Occipital lobe (tissue), 2 donors: ENCODE results near the gene PRPH2. TPM values are rescaled to one million over a fixed set of nuclear protein-coding genes. Genes with fewer than 3 reads are reported as not detected.
"Not testable (repeated sequence)": the region's sequence is repeated elsewhere in the genome, so short reads cannot be mapped to it uniquely, and the experiment has no call there.

Experiments used
- DNase-seq: peaks from one replicate; lab custom pipeline; 2025; lab: John Stamatoyannopoulos, UW
- total RNA-seq: library from RNA; depleted of rRNA; stranded (reverse); fragments of >200 nt; gene quantifications from one replicate; pipeline ENCODE4 v1.2.3, GENCODE V29; 2014

The PRPH2 gene
- total RNA-seq, 1 donor from 2014 or later = 5.0 TPM

- no peak for DNase-seq
Observed at GRCh38 chr6:42702200-42702599, 20.2 kb downstream of the PRPH2 start.

- DNase-seq = no peak
Observed at GRCh38 chr6:42698217-42698616, 24.2 kb downstream of the PRPH2 start.

DNA sequence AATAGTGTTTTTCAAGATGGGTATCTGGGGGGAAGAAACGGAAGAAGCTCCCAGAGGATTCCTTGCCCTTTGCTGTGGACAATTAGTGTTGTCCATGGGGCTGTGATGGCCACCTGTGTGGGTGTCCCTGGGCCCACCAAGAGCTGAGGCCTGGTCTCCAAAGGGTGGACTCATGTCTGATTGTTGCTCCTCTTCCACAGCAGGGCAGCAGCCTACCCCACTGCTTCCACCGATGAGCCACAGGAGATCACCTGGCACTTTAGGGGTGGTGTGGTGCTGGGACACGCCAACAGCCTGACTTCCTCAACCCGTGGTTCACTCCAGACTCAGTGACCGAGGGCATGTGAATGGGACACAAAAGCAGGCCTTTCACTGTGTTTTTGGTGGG lies 25.1 kb downstream of the PRPH2 start:
- no peak for DNase-seq

GRCh38 chr6:42696526-42697267 lies 25.7 kb downstream of the PRPH2 start:
- DNase-seq = no peak

DNA sequence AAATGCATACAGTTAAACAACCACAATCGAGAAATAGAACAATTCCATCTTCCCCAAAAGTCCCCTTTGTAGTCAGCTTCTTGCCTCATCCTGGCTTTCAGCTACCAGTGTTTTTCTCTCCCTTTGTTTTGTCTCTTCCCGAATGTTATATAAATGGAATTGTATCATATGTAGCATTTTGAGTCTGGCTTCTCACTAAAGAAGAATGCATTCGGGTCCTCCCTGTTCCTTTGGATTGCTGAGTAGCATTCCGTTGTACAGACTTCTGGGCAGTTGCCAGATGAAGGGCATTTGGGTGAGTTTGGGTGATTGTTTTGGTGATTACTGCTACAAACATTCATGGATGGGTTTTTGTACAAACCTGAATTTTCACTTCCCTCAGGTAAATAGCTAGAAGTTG lies 27.8 kb downstream of the PRPH2 start:
- DNase-seq = no peak

GRCh38 chr6:42693725-42694323 lies 28.6 kb downstream of the PRPH2 start:
- no peak for DNase-seq

GRCh38 chr6:42692137-42692911 lies 30.1 kb downstream of the PRPH2 start:
- no peak for DNase-seq

- DNase-seq = no peak
Observed at GRCh38 chr6:42690872-42691271, 31.5 kb downstream of the PRPH2 start.

- no peak for DNase-seq
Observed at GRCh38 chr6:42690151-42690702, 32.2 kb downstream of the PRPH2 start.

DNA sequence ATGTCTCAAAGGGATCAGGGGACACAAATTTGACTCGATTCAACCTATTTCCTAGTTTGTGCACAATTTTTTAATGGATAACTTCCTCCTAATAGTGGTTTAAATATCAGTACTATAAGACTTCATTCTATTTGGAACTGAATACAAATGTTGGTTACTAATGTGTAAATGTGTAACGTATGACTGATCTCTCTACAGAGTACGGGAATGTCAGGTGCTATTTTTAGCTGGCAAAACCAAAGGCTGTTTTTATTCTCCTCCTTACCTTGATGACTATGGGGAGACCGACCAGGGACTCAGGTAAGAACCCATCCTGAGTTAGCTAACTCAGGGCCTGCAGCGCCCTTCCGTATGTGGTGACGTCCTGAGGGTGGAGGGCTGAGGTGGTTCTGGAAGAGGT lies 33.0 kb downstream of the PRPH2 start:
- DNase-seq = no peak

DNA sequence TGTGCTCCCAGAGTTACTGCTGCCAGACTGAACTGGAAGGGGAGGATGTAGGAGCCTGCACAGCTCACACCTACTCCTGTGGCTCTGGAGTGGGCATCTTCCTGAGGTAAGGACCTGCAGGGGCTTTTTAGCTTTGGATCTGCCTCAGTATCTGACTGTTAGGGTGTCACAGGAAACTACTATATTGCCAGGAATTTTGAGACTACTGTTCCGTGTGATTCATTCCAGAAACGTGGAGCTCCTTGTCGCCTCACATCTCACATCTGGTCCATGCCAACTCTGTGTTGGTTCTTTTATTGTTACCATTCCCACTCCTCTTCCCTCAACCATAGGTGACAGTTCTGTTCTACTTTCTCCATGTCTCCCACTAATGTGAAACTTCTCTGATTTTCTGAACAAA lies 34.1 kb downstream of the PRPH2 start:
- DNase-seq = no peak

- no peak for DNase-seq
Observed at GRCh38 chr6:42679358-42679757, 43.0 kb downstream of the PRPH2 start.

GRCh38 chr6:42674780-42675179 lies 47.6 kb downstream of the PRPH2 start:
- DNase-seq = no peak

GRCh38 chr6:42674368-42674767 lies 48.0 kb downstream of the PRPH2 start:
- DNase-seq = not testable (repeated sequence)

- DNase-seq = no peak
Observed at GRCh38 chr6:42664718-42665117, 57.7 kb downstream of the PRPH2 start.

- DNase-seq = peak; percentile 44
Observed at GRCh38 chr6:42661540-42662153, 60.8 kb downstream of the PRPH2 start.

GRCh38 chr6:42659806-42660205 lies 62.6 kb downstream of the PRPH2 start:
- DNase-seq = no peak

- DNase-seq = no peak
Observed at GRCh38 chr6:42653851-42654250, 68.5 kb downstream of the PRPH2 start.

GRCh38 chr6:42652024-42652746 lies 70.2 kb downstream of the PRPH2 start:
- no peak for DNase-seq
